MM.1S (cell line): Measurements from ENCODE around the gene TAF11L6.
"Not testable (repeated sequence)": the region's sequence is repeated elsewhere in the genome, so short reads cannot be mapped to it uniquely, and the experiment has no call there.

Experiments
- EZH2 ChIP-seq: fragments of 300-600 bp; sonication (generic); optimal IDR thresholded peaks from 2 replicates; pipeline ENCODE3; 2017; ENCODE audit warnings: low read depth, mild to moderate bottlenecking, antibody characterized with exemption, low read length, mixed read lengths
- EZH2phosphoT487 ChIP-seq: fragments of 300-600 bp; sonication (generic); IDR thresholded peaks from 2 replicates; pipeline ENCODE4 v1.6.1; 2018; ENCODE audit warnings: antibody characterized with exemption, low read length
- TF ChIP-seq, protein P1 (sequence below): fragments of 300-600 bp; sonication (generic); IDR thresholded peaks from 2 replicates; pipeline ENCODE4 v1.5.1; 2016; ENCODE audit warnings: antibody characterized with exemption, low read length, mixed read lengths

DNA sequence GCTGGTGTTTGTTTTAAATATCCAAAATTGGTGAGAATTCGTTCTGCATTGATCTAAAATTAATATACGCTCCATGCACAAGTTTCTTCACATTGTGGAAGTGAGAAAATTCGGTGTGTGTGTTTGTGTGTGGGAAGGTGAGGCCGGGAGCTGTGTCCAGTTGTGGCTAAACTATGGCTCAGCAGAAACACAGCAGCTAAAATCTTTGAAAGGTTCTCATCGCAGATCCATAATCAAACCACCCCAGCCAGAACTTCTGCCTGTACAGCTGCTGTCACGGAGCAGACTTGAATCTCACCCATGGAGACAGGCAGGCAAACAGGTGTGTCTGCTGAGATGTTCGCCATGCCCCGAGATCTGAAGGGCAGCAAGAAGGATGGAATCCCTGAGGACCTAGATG lies 30.5 kb upstream of the TAF11L6 start, which contains the start of gene TAF11L2:
- TF ChIP-seq, protein P1, sequence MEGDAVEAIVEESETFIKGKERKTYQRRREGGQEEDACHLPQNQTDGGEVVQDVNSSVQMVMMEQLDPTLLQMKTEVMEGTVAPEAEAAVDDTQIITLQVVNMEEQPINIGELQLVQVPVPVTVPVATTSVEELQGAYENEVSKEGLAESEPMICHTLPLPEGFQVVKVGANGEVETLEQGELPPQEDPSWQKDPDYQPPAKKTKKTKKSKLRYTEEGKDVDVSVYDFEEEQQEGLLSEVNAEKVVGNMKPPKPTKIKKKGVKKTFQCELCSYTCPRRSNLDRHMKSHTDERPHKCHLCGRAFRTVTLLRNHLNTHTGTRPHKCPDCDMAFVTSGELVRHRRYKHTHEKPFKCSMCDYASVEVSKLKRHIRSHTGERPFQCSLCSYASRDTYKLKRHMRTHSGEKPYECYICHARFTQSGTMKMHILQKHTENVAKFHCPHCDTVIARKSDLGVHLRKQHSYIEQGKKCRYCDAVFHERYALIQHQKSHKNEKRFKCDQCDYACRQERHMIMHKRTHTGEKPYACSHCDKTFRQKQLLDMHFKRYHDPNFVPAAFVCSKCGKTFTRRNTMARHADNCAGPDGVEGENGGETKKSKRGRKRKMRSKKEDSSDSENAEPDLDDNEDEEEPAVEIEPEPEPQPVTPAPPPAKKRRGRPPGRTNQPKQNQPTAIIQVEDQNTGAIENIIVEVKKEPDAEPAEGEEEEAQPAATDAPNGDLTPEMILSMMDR, result not testable (repeated sequence)
- not testable (repeated sequence) for TF ChIP-seq EZH2, EZH2phosphoT487
